DOHH2 (cell line): ENCODE results near the gene SPAG16.

Experiments
- EZH2phosphoT487 ChIP-seq: fragments of 200-600 bp; sonication (generic); IDR thresholded peaks from 2 replicates; pipeline ENCODE4 v1.6.1; 2017; ENCODE audit warnings: borderline replicate concordance, mild to moderate bottlenecking, antibody characterized with exemption, low read length, moderate library complexity, mixed read lengths
- TF ChIP-seq, protein P1 (sequence below): fragments of 200-600 bp; sonication (generic); IDR thresholded peaks from one replicate; pipeline ENCODE4 v1.5.1; 2014; ENCODE audit warnings: antibody characterized with exemption, mild to moderate bottlenecking, low read depth, low read length; ENCODE audit not compliant: poor library complexity, severe bottlenecking

GRCh38 chr2:213920014-213920413 is 635.8 kb downstream of the SPAG16 start:
- TF ChIP-seq, protein P1, sequence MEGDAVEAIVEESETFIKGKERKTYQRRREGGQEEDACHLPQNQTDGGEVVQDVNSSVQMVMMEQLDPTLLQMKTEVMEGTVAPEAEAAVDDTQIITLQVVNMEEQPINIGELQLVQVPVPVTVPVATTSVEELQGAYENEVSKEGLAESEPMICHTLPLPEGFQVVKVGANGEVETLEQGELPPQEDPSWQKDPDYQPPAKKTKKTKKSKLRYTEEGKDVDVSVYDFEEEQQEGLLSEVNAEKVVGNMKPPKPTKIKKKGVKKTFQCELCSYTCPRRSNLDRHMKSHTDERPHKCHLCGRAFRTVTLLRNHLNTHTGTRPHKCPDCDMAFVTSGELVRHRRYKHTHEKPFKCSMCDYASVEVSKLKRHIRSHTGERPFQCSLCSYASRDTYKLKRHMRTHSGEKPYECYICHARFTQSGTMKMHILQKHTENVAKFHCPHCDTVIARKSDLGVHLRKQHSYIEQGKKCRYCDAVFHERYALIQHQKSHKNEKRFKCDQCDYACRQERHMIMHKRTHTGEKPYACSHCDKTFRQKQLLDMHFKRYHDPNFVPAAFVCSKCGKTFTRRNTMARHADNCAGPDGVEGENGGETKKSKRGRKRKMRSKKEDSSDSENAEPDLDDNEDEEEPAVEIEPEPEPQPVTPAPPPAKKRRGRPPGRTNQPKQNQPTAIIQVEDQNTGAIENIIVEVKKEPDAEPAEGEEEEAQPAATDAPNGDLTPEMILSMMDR, result no peak
- no peak for TF ChIP-seq EZH2phosphoT487
